Stimulated activated CD4-positive, alpha-beta T cell treated with anti-CD3 and anti-CD28 coated beads, Interleukin-2, amount 100 ng/mL, for 4 hours (primary cell): ENCODE measurements around the gene DCDC1.
"Not testable (repeated sequence)": the region's sequence is repeated elsewhere in the genome, so short reads cannot be mapped to it uniquely, and the experiment has no call there.

Experiments used
- DNase-seq: peaks from one replicate; pipeline ENCODE4 v3.0.0-alpha.2; 2020; ENCODE audit warnings: low read depth

The DCDC1 gene

DNA sequence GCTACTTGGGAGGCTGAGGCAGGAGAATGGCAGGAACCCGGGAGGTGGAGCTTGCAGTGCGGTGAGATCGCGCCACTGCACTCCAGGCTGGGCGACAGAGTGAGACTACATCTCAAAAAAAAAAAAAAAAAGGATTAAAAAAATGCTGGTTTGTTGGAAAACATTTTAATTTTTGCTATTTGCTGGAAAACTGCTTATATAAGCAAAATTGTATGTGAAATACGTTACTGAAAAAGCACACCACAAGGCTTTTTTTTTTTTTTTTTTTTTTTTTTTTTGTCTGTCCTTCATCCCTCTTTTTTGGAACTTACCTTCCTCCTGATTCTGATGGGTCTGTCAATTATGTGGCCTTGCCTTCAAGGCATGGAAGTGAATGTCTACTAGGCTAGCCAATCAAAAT is 40.8 kb downstream of the DCDC1 start:
- no peak for DNase-seq

DNA sequence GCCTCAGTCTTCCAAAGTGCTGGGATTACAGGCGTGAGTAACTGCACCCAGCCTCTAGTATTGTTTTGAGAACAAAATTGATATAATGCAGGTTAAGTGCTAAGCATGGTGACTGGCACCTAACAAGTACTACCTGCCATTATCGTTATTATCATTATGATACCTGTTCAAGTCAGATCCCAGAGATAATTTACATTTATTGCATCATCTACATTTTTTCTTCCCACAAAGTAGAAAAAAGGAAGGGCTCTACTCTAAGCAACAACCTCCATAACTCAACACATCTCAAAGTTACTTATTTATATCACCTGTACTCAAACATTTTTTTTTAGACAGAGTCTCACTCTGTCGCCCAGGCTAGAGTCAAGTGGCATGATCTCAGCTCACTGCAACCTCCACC is 42.1 kb downstream of the DCDC1 start:
- no peak for DNase-seq

DNA sequence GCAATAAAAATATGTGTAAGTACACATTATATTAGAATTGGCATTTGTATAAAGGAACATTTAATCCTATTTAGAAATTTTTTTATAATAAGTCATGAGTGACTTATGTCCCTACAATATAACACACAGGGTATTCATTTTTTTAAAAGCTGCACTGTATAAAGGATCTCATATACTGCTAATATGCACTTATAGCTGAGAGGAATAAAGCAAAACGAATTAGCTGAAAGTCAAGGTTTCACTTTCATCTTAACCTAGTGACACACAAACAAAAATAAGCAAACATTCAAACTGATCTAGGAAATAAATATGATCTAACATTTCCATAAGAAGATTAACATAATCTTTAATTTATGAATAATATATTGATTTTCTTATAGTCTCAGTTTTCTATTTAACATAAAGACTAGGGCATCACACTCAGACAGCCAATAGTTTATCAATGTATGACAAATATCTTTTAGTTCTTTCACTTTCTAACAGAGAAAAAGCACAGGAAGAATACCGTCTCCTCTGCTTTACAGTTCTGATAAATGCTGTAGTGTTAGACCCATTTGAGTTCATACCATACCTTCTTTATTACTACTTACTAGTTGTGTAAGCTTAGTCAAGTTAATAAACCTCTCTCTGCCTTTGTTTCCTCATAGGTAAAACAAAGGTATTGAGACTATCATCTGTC is 42.9 kb downstream of the DCDC1 start:
- DNase-seq: no peak

DNA sequence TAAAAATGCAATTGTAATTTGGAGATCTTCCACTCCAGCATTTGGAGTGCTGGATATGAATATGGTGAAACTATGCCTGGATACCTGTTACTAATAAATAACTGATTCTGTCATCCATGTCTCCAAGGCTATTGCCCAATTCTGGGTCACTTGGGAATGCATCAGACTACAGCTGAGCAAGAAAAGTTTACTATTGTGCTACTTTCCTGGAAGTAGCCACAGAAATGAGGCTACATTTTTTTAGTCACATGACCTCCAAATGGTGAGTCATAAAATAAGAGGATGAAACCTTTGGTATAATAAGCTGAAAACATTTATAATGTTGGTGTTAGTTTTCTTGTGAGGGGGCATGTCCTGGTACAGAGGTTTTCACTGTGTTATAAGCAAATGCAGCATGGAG is 44.4 kb downstream of the DCDC1 start:
- DNase-seq: no peak

DNA sequence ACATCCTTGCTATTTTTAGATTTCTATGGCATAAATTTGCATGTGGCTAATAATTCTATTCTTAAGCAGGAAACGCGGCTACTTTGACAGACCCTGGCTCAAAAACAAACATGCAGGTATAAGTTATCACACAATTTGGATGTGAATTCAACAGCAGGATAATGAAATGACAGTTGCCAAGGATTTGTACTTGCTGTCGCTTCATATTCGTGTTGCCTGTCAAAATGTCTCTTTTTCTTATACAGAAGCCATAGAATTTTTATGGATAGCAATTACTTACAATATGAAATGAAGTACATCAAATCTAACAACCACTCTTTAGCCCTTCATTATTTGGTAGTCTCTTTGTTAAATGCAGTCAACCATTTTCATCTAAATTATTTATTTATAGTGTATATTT is 46.4 kb downstream of the DCDC1 start:
- DNase-seq: no peak

DNA sequence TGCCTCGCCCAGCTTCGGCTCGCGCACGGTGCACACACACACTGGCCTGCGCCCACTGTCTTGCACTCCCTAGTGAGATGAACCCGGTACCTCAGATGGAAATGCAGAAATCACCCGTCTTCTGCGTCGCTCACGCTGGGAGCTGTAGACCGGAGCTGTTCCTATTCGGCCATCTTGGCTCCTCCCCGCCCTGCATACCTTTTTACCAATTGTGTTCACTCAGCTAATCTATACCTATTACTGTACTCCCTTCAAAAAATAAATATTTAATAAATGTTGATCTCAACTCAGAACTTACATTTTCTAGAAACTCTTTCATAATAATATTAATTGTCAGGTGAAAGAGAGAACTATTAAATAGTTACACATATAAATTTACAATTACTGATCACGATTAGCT is 48.0 kb downstream of the DCDC1 start:
- DNase-seq: not testable (repeated sequence)

DNA sequence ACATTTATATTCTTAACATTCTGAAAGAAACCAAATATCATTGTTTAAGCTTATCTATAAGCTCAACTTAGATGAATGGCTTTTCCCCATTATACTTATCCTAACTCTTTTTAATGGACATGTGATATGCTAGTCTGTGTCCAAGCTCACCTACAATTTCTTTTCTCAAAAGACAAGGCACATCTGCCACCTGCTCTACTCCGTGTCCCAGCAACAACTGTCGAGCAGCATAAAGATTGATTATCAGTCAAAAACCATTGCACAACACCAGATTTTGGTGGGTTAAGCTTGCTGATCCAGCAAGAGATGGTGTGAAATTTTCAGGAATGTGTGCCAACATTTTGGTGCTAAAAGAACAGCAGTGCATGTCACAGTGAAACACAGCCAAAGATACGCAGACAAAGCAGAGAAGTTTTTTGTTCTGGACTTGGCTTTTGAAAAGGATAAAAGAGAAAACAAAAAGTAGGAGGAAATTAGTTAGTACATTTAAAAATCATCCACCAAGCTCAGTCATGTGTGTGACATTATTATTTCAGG is 65.8 kb downstream of the DCDC1 start:
- DNase-seq: no peak

DNA sequence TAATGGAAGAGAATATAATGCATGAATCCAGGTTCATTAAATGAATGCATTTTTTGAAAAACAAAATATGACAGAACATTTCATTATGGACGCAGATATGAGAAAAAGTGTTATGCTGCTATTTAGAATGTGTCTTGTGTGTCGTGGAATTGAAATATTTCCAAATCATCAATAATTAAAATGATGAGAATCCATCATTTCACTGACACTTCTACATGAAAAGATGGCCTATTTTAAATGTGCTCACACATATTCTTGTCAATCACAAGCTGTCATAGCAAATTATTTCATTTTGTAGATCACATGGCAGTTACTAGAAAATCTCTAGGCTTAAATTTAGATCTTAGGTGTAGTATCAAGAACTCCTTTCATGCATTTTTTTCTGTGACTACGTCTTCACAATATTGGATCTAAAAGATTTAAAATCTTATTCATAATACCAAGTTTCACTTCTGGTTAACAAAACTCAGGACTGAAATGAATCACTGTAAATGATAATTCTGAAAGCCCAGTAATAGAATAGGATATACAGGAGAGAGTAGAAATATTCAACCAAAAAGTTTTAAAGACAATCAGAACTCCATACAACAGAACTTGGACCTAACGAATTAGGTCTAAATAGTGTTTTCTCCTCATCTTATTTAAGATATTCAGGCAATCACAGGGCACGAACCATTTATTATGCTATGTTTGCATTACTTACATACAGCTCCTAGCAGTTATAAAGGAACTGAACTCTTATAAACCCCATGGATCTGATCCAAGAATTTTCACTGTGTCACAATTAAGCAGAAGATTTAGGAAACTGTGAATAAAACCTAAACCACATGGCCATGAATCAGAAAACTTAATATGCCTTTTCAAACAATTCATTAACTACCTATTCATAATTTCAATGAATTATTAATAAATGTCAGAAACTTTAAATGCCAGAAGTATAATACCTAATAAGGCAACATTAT is 67.7 kb downstream of the DCDC1 start:
- no peak for DNase-seq

DNA sequence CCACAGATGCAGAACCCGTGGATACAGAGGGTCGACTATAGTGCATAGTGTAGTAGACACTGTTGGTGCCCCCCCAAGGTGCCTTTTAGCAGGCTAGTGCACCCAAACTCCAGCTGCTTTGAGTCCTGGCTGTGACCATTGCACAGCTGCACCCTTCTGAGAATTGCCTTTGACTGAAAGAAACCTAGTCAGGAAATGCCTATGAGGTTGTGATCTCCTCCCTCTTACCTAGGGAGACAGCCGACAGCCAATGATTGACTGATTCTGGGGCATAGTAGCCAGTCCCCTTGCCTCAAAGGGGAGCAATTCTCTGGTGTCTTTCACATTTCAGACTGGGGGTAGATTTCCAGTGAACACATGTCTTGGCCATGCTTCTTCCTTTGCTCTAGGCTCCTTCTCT is 74.2 kb downstream of the DCDC1 start:
- DNase-seq: no peak

DNA sequence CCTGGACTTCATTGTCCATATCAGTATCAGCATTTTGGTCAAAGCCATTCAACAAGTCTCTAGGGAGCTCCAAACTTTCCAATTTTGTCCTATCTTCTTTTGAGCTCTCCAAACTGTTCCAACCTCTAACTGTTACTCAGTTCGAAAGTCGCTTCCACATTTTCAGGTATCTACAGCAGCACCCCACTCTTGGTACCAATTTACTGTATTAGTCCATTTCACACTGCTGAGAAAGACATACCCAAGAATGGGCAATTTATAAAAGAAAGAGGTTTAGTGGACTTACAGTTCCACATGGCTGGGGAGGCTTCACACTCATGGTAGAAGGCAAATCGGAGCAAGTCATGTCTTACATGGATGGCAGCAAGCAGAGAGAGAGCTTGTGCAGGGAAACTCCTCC is 96.0 kb downstream of the DCDC1 start:
- DNase-seq: not testable (repeated sequence)

DNA sequence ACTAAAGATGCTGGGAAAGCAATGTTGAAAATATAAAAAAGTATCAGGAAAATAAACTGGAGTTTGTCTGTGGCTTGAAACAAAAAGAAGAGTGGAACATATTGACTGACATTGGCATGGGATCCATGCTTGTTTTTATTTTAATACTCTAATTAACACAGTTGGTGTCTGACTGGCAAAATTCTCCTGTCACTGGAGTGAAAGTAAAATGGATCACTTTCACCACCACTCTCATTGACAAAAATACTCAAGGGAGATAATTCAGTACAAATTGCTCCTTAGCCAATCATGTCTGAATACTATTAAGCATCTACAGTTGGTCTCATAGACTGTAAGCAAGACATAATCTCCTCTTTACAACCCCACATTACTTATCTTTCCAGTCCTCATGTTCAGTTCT is 101.8 kb downstream of the DCDC1 start:
- DNase-seq: no peak

DNA sequence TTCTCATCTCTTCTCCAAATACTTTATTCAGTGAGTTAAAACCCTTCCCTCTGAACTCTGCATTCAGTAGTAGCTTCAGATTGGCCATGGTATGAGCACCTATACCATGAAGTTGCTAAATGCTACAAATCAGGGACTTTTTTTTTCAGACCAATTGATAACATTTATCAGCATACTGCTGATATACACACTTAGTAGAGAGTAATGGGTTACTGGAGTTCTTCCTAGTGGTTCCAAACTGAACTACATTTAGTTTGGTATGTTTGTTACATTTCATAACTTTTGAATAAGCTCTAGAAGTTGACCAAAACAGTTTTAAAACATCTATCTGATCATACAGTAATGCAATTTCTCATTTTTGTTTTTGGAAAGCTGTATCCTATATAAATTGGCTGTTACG is 104.7 kb downstream of the DCDC1 start:
- DNase-seq: no peak

DNA sequence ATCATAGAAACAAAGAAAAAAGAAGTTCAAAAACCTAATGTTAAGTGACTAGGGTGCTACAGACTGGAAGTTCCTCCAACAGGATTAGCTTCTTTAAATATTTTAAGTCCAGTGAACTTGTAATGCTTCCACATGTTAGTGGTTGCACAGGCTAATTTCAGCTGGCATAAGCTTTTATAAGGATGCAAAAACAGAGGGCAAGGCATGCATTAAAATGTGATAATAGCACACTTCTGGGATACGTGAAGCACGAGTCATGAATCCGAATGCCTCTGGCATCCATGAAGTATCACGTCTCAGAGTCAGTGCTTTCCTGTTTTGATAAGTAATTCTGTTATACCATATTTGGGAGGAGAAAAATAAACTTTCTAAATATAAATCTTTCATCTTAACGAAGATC is 106.8 kb downstream of the DCDC1 start:
- no peak for DNase-seq

DNA sequence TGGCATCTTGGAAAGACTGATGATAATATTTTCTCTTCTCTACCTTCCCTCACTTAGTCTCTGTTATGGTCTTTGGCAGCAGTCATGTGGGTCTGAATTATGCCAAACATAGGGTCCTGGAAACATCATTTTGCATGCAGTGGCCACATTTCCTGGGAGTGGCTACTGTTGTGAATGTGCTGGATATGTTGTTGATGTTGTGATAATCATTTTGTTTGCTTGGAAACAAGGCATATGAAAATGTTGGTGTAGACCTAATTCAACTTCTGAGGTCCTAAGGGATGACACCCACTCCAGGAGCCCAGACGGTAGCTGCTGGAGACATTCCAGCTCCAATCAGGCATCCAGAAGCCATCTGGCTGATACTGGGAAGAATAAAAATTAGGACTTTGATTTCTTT is 109.7 kb downstream of the DCDC1 start:
- no peak for DNase-seq

DNA sequence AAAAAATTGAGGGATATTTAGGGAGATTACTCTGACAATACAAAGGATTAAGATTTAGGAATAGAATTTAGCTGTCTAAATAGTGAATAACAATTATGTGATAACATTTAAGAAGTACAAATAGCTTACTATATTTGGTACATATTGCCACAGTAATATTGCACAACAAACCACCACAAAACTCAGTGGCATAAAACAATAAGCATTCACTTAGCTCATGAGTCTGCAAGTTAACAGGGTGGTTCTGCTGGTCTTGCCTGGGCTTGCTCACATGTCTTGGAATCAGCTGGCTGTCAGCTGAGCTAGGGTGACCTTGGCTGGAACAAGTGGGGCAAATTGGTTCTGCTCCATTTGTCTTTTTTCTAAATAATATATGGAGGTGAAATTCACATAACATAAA is 115.1 kb downstream of the DCDC1 start:
- DNase-seq: no peak

DNA sequence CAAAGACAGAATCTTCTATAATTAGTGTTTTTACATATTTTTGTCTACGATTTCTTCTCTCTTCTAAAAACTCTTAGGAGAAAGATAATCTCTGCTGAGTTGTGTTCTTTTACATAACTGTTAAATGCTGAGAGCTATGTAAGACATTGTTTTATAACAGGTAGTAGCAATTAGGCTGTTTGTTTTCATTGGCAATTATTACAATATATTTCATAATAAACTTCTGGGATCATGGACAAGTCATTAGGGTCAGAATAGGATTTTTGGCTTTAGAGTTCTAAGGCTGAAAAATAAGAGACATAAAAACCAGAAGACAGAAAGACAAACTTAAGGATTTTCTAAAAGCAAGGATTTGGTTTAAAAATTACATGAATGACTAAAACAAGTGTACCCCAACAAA is 120.8 kb downstream of the DCDC1 start:
- no peak for DNase-seq

DNA sequence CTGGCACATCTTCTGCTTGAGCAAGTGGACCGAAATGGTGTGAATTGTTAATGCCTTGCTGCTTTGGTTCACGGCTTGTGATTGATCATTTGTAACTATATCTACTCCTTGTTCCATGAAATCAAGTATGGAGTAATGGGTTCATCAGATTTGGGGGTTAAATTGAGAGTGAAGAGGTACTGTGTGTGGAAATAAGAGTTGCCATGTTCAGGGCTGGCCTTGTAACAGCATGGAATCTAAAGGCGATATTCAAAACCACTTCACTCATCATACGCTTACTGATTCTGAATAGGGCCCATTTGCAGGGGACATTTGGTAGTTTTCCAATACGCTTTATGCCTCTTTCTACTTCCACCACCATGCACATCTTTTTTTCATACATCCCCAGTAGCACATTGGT is 122.2 kb downstream of the DCDC1 start:
- DNase-seq: no peak

DNA sequence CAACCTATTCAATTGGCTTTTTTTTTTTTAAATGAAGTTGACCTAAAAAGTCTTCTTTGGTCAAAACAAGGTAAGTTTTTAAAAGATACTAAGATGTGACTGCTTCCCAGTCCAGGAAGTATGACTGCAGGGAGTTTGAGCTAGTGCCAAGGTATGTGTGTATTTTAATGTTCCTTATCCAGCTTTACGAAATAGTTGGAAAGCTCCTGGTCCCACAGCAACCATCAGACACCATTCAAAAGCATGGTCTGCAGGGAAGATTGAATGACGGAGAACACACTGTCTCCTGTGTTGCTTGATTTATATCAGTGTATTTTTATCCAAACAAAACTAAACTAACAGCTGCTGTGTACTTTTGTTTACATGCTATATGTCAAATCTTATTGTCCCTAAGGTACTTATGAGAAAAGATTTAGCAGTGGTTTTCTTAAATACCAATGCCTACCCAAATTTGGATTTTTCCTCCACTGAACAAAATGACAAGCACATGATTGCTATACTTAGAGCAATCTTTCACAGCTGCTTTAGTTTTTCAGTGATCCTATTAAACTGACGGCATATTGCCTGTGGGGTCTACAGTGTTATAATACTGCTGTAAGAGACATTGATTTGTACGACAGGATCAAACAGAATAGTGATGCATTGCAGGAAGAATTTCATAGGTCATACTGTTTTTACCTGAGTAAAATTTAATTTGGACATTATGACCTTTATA is 122.9 kb downstream of the DCDC1 start:
- no peak for DNase-seq

DNA sequence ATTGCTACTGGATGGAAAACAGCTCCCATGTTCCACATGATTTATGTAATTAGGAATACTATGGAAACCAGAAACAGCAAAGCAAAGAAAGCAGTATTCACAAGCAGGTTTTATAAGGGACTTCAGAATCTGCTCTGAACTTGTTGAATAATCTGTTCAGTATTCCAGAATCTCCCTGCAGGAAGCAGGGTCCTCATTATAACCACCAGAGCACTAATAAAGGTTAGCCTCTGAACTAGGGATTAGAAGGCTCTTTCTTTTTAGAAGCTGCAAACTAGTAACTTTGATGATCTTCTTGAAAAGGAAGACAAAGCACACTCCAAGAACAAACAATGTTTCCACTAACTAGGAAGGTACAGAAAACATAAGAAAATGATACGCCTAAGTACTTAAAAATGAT is 125.8 kb downstream of the DCDC1 start:
- DNase-seq: no peak

DNA sequence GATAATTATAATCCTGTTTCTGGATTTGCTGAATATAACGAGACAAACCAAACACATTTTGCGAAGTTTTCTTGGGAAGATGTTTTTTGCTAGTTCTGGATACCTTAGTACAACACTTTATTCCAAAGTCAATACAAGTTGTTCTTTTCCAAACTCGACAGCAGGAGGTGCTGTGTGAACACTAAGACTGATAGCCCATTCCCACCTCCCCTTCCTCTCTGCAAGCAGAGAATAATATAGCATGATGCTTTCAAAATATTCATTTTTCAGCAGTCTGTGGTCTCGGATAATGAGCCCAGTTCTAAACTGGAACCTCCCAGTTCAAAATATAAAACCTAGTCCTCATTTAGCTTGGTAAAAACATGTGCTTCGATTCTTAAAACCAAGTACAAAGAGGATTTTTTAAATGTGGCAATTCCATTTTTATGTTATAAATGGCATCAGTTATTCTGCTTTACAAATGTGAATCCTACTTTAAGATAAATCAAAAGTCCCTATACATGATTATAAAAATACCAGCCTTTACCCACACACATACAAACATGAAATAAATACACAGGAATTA is 129.1 kb downstream of the DCDC1 start:
- no peak for DNase-seq

DNA sequence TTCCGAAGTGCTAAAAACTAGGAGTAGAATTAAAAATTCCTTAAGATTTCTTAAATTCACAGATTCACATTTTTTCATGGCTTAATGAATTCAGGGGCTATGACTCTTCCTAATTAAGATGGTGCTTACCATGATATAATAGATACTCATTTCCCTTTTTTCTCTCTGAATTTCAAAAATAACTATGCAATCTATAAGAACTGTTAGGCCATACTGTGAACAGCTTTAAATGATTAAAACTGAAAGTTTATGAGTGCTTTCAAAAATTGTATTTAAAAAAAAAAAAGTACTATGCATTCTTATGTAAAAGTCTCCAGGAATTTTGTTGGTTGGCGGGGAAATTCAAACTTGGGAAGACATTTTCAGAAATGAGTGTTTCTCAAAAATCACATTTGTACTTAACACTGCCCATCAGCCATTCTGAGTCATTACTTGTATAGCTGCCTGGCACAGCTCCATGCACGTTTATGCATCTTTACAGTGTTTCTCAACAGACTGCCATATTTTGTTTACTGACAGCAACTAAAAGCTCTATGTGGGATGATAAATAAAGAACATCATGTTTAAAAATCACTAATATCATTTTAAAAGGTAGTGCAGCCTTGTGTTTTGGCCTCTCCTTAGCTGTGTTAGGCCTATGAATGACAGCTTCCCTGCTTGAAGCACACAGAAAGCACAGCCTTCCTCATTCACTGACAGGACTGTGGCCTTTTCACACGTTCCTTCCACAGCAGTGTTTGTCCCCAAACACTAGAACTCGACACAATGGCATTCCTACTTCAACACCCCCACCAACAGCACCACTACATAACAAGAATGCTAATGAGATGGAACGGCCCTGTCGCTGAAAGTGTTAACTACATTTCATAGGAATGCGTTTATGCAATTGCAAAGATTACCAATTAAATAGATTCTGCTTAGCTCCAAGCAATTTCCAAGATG is 131.4 kb downstream of the DCDC1 start:
- DNase-seq: no peak
